WTC11 (cell line): ENCODE measurements around the gene SLC1A4. TPM values are rescaled to one million over a fixed set of nuclear protein-coding genes. Genes with fewer than 3 reads are reported as not detected.

ENCODE experiments used
- ATAC-seq: fragments of 200-7000 bp; cut with Tn5 transposase; 2 replicates; pipeline ENCODE4 v1.10.0; 2021; ENCODE audit warnings: mild to moderate bottlenecking, moderate library complexity
- CTCF ChIA-PET: fragments of 300-600 bp; sonication (Branson Sonifier 250); formaldehyde crosslinking; loops from one replicate; lab custom pipeline; 2021; ENCODE audit warnings: antibody characterized with exemption; lab: Charles Lee
- POLR2A ChIA-PET: fragments of 350-600 bp; sonication (Branson Sonifier 250); formaldehyde crosslinking; loops from one replicate; lab custom pipeline; 2021; ENCODE audit warnings: antibody characterized with exemption; lab: Charles Lee
- DNase-seq: peaks from one replicate; pipeline ENCODE4 v3.0.0; 2021; ENCODE audit warnings: low spot score
- H3K27ac Mint-ChIP-seq: 2 replicates; pipeline ENCODE4 v1.8.0; 2021; ENCODE audit warnings: mixed read lengths
- H3K27me3 Mint-ChIP-seq: 2 replicates; pipeline ENCODE4 v1.8.0; 2021; ENCODE audit warnings: low read depth, mild to moderate bottlenecking, moderate library complexity, mixed read lengths
- H3K36me3 Mint-ChIP-seq: 2 replicates; pipeline ENCODE4 v1.8.0; 2021; ENCODE audit warnings: mixed read lengths
- H3K4me1 Mint-ChIP-seq: 2 replicates; pipeline ENCODE4 v1.8.0; 2022; ENCODE audit warnings: mixed read lengths
- H3K4me3 Mint-ChIP-seq: 2 replicates; pipeline ENCODE4 v1.8.0; 2021; ENCODE audit warnings: mild to moderate bottlenecking, moderate library complexity, mixed read lengths
- H3K9me3 Mint-ChIP-seq: 2 replicates; pipeline ENCODE4 v1.8.0; 2021; ENCODE audit warnings: mixed read lengths
- FOXJ3 ChIP-seq: sonication (generic); formaldehyde crosslinking; IDR thresholded peaks from 2 replicates; pipeline ENCODE4 v1.9.0; 2021; ENCODE audit warnings: missing genetic modification reagents, mild to moderate bottlenecking, borderline replicate concordance
- GRHL2 ChIP-seq: fragments of 250-450 bp; sonication (Bioruptor Pico); IDR thresholded peaks from 2 replicates; pipeline ENCODE4 v1.8.0; 2022; ENCODE audit warnings: mild to moderate bottlenecking, moderate library complexity; ENCODE audit not compliant: insufficient replicate concordance, severe bottlenecking
- GTF2I ChIP-seq: fragments of 250-450 bp; sonication (Bioruptor Pico); conservative IDR thresholded peaks from 2 replicates; pipeline ENCODE4 v1.4.0; 2021; ENCODE audit warnings: mild to moderate bottlenecking
- HMGXB4 ChIP-seq: sonication (generic); formaldehyde crosslinking; IDR thresholded peaks from 2 replicates; pipeline ENCODE4 v1.8.1; 2023; ENCODE audit warnings: mild to moderate bottlenecking, moderate library complexity, missing genetic modification reagents
- NFATC4 ChIP-seq: fragments of 250-450 bp; sonication (Bioruptor Pico); IDR thresholded peaks from 2 replicates; pipeline ENCODE4 v1.9.0; 2021; ENCODE audit warnings: mild to moderate bottlenecking
- STAT6 ChIP-seq: sonication (generic); formaldehyde crosslinking; conservative IDR thresholded peaks from 2 replicates; pipeline ENCODE4 v1.8.1; 2023; ENCODE audit warnings: mild to moderate bottlenecking, low read depth, missing genetic modification reagents, moderate library complexity
- TEAD1 ChIP-seq: sonication (generic); formaldehyde crosslinking; IDR thresholded peaks from 2 replicates; pipeline ENCODE4 v1.8.0; 2022; ENCODE audit warnings: mild to moderate bottlenecking, missing genetic modification reagents
- TP53 ChIP-seq: sonication (generic); formaldehyde crosslinking; IDR thresholded peaks from 2 replicates; pipeline ENCODE4 v1.8.1; 2023; ENCODE audit warnings: mild to moderate bottlenecking, missing genetic modification reagents
- ZMAT4 ChIP-seq: fragments of 250-450 bp; sonication (Bioruptor Pico); IDR thresholded peaks from 2 replicates; pipeline ENCODE4 v1.9.0; 2021; ENCODE audit warnings: mild to moderate bottlenecking
- ZNF423 ChIP-seq: fragments of 250-450 bp; sonication (Bioruptor Pico); IDR thresholded peaks from 2 replicates; pipeline ENCODE4 v2.1.2; 2022; ENCODE audit warnings: mild to moderate bottlenecking, moderate library complexity
- ZNF532 ChIP-seq: fragments of 250-450 bp; sonication (Bioruptor Pico); IDR thresholded peaks from 2 replicates; pipeline ENCODE4 v1.9.0; 2021; ENCODE audit warnings: mild to moderate bottlenecking, borderline replicate concordance
- total RNA-seq: library from RNA; stranded (reverse); gene quantifications from 3 replicates; pipeline ENCODE4 v1.2.3, GENCODE V29; 2021
- TF ChIP-seq, protein P1 (sequence below): sonication (generic); formaldehyde crosslinking; IDR thresholded peaks from 2 replicates; pipeline ENCODE4 v1.8.0; 2022; ENCODE audit warnings: mild to moderate bottlenecking, missing genetic modification reagents
- TF ChIP-seq, protein P2 (sequence below): fragments of 250-450 bp; sonication (Bioruptor Pico); IDR thresholded peaks from 2 replicates; pipeline ENCODE4 v1.8.0; 2021; ENCODE audit warnings: mild to moderate bottlenecking
- TF ChIP-seq, protein P3 (sequence below): sonication (generic); formaldehyde crosslinking; IDR thresholded peaks from 2 replicates; pipeline ENCODE4 v1.8.1; 2023; ENCODE audit warnings: mild to moderate bottlenecking, missing genetic modification reagents
- TF ChIP-seq, protein P4 (sequence below): sonication (generic); formaldehyde crosslinking; IDR thresholded peaks from 2 replicates; pipeline ENCODE4 v1.8.1; 2023; ENCODE audit warnings: mild to moderate bottlenecking, missing genetic modification reagents

Gene SLC1A4
- total RNA-seq, 1 experiment from 2014 or later = 1.6 TPM

GRCh38 chr2:65026704-65027464, 37.7 kb downstream of the SLC1A4 start:
- peaks cover 15% of the 10 kb centered on the region for H3K4me1 Mint-ChIP-seq
- no peak for TF ChIP-seq FOXJ3 (CRISPR knock-in tag)
- TF ChIP-seq NFATC4 (CRISPR knock-in tag) = no peak
- TF ChIP-seq, protein P1, sequence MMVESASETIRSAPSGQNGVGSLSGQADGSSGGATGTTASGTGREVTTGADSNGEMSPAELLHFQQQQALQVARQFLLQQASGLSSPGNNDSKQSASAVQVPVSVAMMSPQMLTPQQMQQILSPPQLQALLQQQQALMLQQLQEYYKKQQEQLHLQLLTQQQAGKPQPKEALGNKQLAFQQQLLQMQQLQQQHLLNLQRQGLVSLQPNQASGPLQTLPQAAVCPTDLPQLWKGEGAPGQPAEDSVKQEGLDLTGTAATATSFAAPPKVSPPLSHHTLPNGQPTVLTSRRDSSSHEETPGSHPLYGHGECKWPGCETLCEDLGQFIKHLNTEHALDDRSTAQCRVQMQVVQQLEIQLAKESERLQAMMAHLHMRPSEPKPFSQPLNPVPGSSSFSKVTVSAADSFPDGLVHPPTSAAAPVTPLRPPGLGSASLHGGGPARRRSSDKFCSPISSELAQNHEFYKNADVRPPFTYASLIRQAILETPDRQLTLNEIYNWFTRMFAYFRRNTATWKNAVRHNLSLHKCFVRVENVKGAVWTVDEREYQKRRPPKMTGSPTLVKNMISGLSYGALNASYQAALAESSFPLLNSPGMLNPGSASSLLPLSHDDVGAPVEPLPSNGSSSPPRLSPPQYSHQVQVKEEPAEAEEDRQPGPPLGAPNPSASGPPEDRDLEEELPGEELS (CRISPR knock-in tag) = no peak
- no peak for TF ChIP-seq ZNF532 (CRISPR knock-in tag)
- no peak for TF ChIP-seq ZNF423
- TF ChIP-seq ZMAT4 (CRISPR knock-in tag) = no peak
- TF ChIP-seq, protein P2, sequence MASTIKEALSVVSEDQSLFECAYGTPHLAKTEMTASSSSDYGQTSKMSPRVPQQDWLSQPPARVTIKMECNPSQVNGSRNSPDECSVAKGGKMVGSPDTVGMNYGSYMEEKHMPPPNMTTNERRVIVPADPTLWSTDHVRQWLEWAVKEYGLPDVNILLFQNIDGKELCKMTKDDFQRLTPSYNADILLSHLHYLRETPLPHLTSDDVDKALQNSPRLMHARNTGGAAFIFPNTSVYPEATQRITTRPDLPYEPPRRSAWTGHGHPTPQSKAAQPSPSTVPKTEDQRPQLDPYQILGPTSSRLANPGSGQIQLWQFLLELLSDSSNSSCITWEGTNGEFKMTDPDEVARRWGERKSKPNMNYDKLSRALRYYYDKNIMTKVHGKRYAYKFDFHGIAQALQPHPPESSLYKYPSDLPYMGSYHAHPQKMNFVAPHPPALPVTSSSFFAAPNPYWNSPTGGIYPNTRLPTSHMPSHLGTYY (CRISPR knock-in tag) = no peak
- no peak for TF ChIP-seq TP53
- no peak for TF ChIP-seq GRHL2
- TF ChIP-seq, protein P3, sequence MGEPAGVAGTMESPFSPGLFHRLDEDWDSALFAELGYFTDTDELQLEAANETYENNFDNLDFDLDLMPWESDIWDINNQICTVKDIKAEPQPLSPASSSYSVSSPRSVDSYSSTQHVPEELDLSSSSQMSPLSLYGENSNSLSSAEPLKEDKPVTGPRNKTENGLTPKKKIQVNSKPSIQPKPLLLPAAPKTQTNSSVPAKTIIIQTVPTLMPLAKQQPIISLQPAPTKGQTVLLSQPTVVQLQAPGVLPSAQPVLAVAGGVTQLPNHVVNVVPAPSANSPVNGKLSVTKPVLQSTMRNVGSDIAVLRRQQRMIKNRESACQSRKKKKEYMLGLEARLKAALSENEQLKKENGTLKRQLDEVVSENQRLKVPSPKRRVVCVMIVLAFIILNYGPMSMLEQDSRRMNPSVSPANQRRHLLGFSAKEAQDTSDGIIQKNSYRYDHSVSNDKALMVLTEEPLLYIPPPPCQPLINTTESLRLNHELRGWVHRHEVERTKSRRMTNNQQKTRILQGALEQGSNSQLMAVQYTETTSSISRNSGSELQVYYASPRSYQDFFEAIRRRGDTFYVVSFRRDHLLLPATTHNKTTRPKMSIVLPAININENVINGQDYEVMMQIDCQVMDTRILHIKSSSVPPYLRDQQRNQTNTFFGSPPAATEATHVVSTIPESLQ (CRISPR knock-in tag) = no peak
- no peak for TF ChIP-seq STAT6
- no peak for TF ChIP-seq TEAD1 (CRISPR knock-in tag)
- TF ChIP-seq HMGXB4 (CRISPR knock-in tag) = no peak
- no peak for TF ChIP-seq GTF2I
- TF ChIP-seq, protein P4, sequence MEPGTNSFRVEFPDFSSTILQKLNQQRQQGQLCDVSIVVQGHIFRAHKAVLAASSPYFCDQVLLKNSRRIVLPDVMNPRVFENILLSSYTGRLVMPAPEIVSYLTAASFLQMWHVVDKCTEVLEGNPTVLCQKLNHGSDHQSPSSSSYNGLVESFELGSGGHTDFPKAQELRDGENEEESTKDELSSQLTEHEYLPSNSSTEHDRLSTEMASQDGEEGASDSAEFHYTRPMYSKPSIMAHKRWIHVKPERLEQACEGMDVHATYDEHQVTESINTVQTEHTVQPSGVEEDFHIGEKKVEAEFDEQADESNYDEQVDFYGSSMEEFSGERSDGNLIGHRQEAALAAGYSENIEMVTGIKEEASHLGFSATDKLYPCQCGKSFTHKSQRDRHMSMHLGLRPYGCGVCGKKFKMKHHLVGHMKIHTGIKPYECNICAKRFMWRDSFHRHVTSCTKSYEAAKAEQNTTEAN (CRISPR knock-in tag) = no peak
- H3K27me3 Mint-ChIP-seq = no peaks in the 10 kb centered on the region
- no peak overlapping the region for H3K27ac Mint-ChIP-seq
- peaks cover 10% of the 10 kb centered on the region for H3K36me3 Mint-ChIP-seq
- no peaks in the 10 kb centered on the region for H3K9me3 Mint-ChIP-seq
- CTCF ChIA-PET = no interaction called here
- no peak for DNase-seq
- no peak overlapping the region for H3K4me3 Mint-ChIP-seq
- ATAC-seq = no peak
- POLR2A ChIA-PET = no interaction called here
